GM19438 (cell line): ENCODE measurements around the gene MASP1.

Experiments
- ATAC-seq: cut with Tn5 transposase; IDR thresholded peaks from one replicate; pipeline ENCODE4 v1.9.1; 2021; ENCODE audit warnings: low read depth; ENCODE audit not compliant: unreplicated experiment

The MASP1 gene

GRCh38 chr3:187196573-187197334 lies 94.8 kb downstream of the MASP1 start:
- ATAC-seq, result no peak

GRCh38 chr3:187193181-187193580 lies 98.4 kb downstream of the MASP1 start:
- no peak for ATAC-seq

- no peak for ATAC-seq
Observed at GRCh38 chr3:187191271-187191670, 100.3 kb downstream of the MASP1 start.

- ATAC-seq, result no peak
Observed at GRCh38 chr3:187188931-187189330, 102.6 kb downstream of the MASP1 start.

GRCh38 chr3:187186801-187187421 lies 104.6 kb downstream of the MASP1 start:
- no peak for ATAC-seq

- no peak for ATAC-seq
Observed at GRCh38 chr3:187186375-187186774, 105.2 kb downstream of the MASP1 start.

- no peak for ATAC-seq
Observed at GRCh38 chr3:187185759-187186158, 105.8 kb downstream of the MASP1 start.
